Measurements from ENCODE around the gene ZNF488.

Gene ZNF488

GRCh38 chr10:47347303-47347675 lies 36.8 kb downstream of the ZNF488 start:
- no peak for DNase-seq

GRCh38 chr10:47346581-47347302 lies 37.4 kb downstream of the ZNF488 start:
- no peak for DNase-seq

GRCh38 chr10:47344996-47345870 lies 38.9 kb downstream of the ZNF488 start:
- no peak for DNase-seq

- peak; percentile 53 to 74 for DNase-seq
Observed at GRCh38 chr10:47340608-47341170, 43.4 kb downstream of the ZNF488 start.

GRCh38 chr10:47339759-47340607 lies 44.1 kb downstream of the ZNF488 start:
- no peak for DNase-seq

- DNase-seq = no peak
Observed at GRCh38 chr10:47339186-47339735, 44.8 kb downstream of the ZNF488 start.

- no peak for DNase-seq
Observed at GRCh38 chr10:47337310-47337709, 46.8 kb downstream of the ZNF488 start.

- no peak for DNase-seq
Observed at GRCh38 chr10:47336387-47337134, 47.5 kb downstream of the ZNF488 start.

GRCh38 chr10:47335906-47336305 lies 48.2 kb downstream of the ZNF488 start:
- no peak for DNase-seq

GRCh38 chr10:47334466-47335295 lies 49.4 kb downstream of the ZNF488 start:
- DNase-seq = no peak

GRCh38 chr10:47333532-47333931 lies 50.6 kb downstream of the ZNF488 start:
- no peak for DNase-seq

GRCh38 chr10:47332946-47333345 lies 51.1 kb downstream of the ZNF488 start:
- DNase-seq = no peak

GRCh38 chr10:47332371-47332770 lies 51.7 kb downstream of the ZNF488 start:
- no peak for DNase-seq

- no peak for DNase-seq
Observed at GRCh38 chr10:47331954-47332353, 52.1 kb downstream of the ZNF488 start.

- no peak for DNase-seq
Observed at GRCh38 chr10:47331491-47331890, 52.6 kb downstream of the ZNF488 start.

GRCh38 chr10:47330804-47331203 lies 53.3 kb downstream of the ZNF488 start:
- no peak for DNase-seq

- DNase-seq = no peak
Observed at GRCh38 chr10:47330366-47330765, 53.7 kb downstream of the ZNF488 start.

- no peak for DNase-seq
Observed at GRCh38 chr10:47329855-47330254, 54.2 kb downstream of the ZNF488 start.

- no peak for DNase-seq
Observed at GRCh38 chr10:47326927-47327330, 57.2 kb downstream of the ZNF488 start.

GRCh38 chr10:47326306-47326926 lies 57.7 kb downstream of the ZNF488 start:
- no peak for DNase-seq

Measured in activated CD4-positive, alpha-beta T cell treated with anti-CD3 and anti-CD28 coated beads for 4 hours (primary cell).